Measurements from ENCODE around the gene WWC1.

WWC1 gene

GRCh38 chr5:168446983-168447619 is 155.7 kb downstream of the WWC1 start:
- no peak for DNase-seq (ENCODE audit: low read depth)

- no peak for DNase-seq (ENCODE audit: low read depth)
These were observed 156.4 kb downstream of the WWC1 start for GRCh38 chr5:168447808-168448207.

- DNase-seq (ENCODE audit: low read depth): no peak
These were observed 157.7 kb downstream of the WWC1 start for GRCh38 chr5:168449166-168449565.

- DNase-seq (ENCODE audit: low read depth): no peak
These were observed 160.1 kb downstream of the WWC1 start for GRCh38 chr5:168451565-168451964.

- DNase-seq (ENCODE audit: low read depth): no peak
These were observed 163.8 kb downstream of the WWC1 start for GRCh38 chr5:168455201-168455600.

- no peak for DNase-seq (ENCODE audit: low read depth)
These were observed 166.1 kb downstream of the WWC1 start for GRCh38 chr5:168457542-168457941.

- DNase-seq (ENCODE audit: low read depth): no peak
These were observed 169.2 kb downstream of the WWC1 start for GRCh38 chr5:168460606-168461005.

- DNase-seq (ENCODE audit: low read depth): no peak
These were observed 171.6 kb downstream of the WWC1 start for GRCh38 chr5:168463081-168463480.

GRCh38 chr5:168464214-168464613 is 172.8 kb downstream of the WWC1 start:
- DNase-seq (ENCODE audit: low read depth): no peak

- DNase-seq (ENCODE audit: low read depth): no peak
These were observed 173.2 kb downstream of the WWC1 start for GRCh38 chr5:168464641-168465040.

- DNase-seq (ENCODE audit: low read depth): no peak
These were observed 176.4 kb downstream of the WWC1 start for GRCh38 chr5:168467755-168468330.

GRCh38 chr5:168468836-168469235 is 177.4 kb downstream of the WWC1 start:
- no peak for DNase-seq (ENCODE audit: low read depth)

GRCh38 chr5:168469816-168470215 is 178.4 kb downstream of the WWC1 start:
- DNase-seq (ENCODE audit: low read depth): no peak

- no peak for DNase-seq (ENCODE audit: low read depth)
These were observed 180.3 kb downstream of the WWC1 start for GRCh38 chr5:168471785-168472184.

- no peak for DNase-seq (ENCODE audit: low read depth)
These were observed 180.9 kb downstream of the WWC1 start for GRCh38 chr5:168472329-168472728.

- no peak for DNase-seq (ENCODE audit: low read depth)
These were observed 182.9 kb downstream of the WWC1 start for GRCh38 chr5:168474319-168474718.

GRCh38 chr5:168477060-168477459 is 185.6 kb downstream of the WWC1 start:
- DNase-seq (ENCODE audit: low read depth): no peak

- DNase-seq (ENCODE audit: low read depth): no peak
These were observed 187.7 kb downstream of the WWC1 start for GRCh38 chr5:168479166-168479565.

- DNase-seq (ENCODE audit: low read depth): no peak
These were observed 189.2 kb downstream of the WWC1 start for GRCh38 chr5:168480601-168481000.

GRCh38 chr5:168481330-168481788 is 189.9 kb downstream of the WWC1 start:
- no peak for DNase-seq (ENCODE audit: low read depth)

- no peak for DNase-seq (ENCODE audit: low read depth)
These were observed 190.9 kb downstream of the WWC1 start for GRCh38 chr5:168482361-168482760.

GRCh38 chr5:168486136-168486879 is 194.9 kb downstream of the WWC1 start, which contains the start of gene RARS1:
TSS of gene RARS1 (plus strand) at chr5:168486471. CDS start at chr5:168486499, 28 bp downstream.
- DNase-seq (ENCODE audit: low read depth): peak; percentile 85

- no peak for DNase-seq (ENCODE audit: low read depth)
These were observed 197.6 kb downstream of the WWC1 start for GRCh38 chr5:168489059-168489458.

All from stimulated activated CD8-positive, alpha-beta memory T cell treated with anti-CD3 and anti-CD28 coated beads, Interleukin-4, amount 100 ng/mL, for 24 hours (primary cell).